HepG2 (cell line): ENCODE measurements around the gene GPR42. TPM values are rescaled to one million over a fixed set of nuclear protein-coding genes. Genes with fewer than 3 reads are reported as not detected.

Source experiments
- DMTF1 ChIP-seq: sonication (generic); formaldehyde crosslinking; IDR thresholded peaks from 2 replicates; pipeline ENCODE4 v1.4.0; 2020; ENCODE audit warnings: mild to moderate bottlenecking, missing genetic modification reagents
- FUBP1 ChIP-seq: sonication (generic); formaldehyde crosslinking; IDR thresholded peaks from 2 replicates; pipeline ENCODE4 v1.5.1; 2020; ENCODE audit warnings: missing genetic modification reagents, mild to moderate bottlenecking, borderline replicate concordance
- NFYC ChIP-seq: IDR thresholded peaks from 2 replicates; pipeline ENCODE4 v1.6.1; 2016; ENCODE audit warnings: missing genetic modification reagents, missing compliant biosample characterization
- PHF5A ChIP-seq: IDR thresholded peaks from one replicate; pipeline ENCODE4 v1.6.1; 2018; ENCODE audit warnings: low read depth, missing genetic modification reagents; ENCODE audit not compliant: unreplicated experiment
- SP1 ChIP-seq, 2 experiments: fragments of 450-650 bp in 1 of 2; sonication (generic) in 1 of 2; formaldehyde crosslinking in 1 of 2; IDR thresholded peaks; 2 replicates each; pipeline versions ENCODE4 v1.4.0 to v1.6.1; 2016 to 2020; ENCODE audit warnings: missing genetic modification reagents in 1 of 2
- STAG1 ChIP-seq: sonication (generic); formaldehyde crosslinking; IDR thresholded peaks from 2 replicates; pipeline ENCODE4 v1.4.0; 2020; ENCODE audit warnings: missing genetic modification reagents
- TFDP1 ChIP-seq: IDR thresholded peaks from 2 replicates; pipeline ENCODE4 v1.6.1; 2016; ENCODE audit warnings: missing compliant biosample characterization, missing genetic modification reagents, borderline replicate concordance
- ZNF121 ChIP-seq: sonication (generic); formaldehyde crosslinking; IDR thresholded peaks from 2 replicates; pipeline ENCODE4 v1.5.0; 2020; ENCODE audit warnings: mild to moderate bottlenecking, missing genetic modification reagents
- ZNF556 ChIP-seq: sonication (generic); formaldehyde crosslinking; IDR thresholded peaks from 2 replicates; pipeline ENCODE4 v1.4.0; 2020; ENCODE audit warnings: mild to moderate bottlenecking, missing genetic modification reagents, borderline replicate concordance
- ZNF567 ChIP-seq: sonication (generic); formaldehyde crosslinking; IDR thresholded peaks from 2 replicates; pipeline ENCODE4 v1.8.1; 2023; ENCODE audit warnings: mild to moderate bottlenecking, missing genetic modification reagents, borderline replicate concordance
- ZNF616 ChIP-seq: sonication (generic); formaldehyde crosslinking; IDR thresholded peaks from 2 replicates; pipeline ENCODE4 v1.5.0; 2020; ENCODE audit warnings: low read depth, mild to moderate bottlenecking, missing genetic modification reagents
- ZXDC ChIP-seq: sonication (generic); formaldehyde crosslinking; IDR thresholded peaks from 2 replicates; pipeline ENCODE4 v1.5.0; 2020; ENCODE audit warnings: mild to moderate bottlenecking, missing genetic modification reagents
- polyA plus RNA-seq, 8 experiments: library from polyadenylated mRNA; depleted of rRNA in 3 of 8; stranded (reverse) in 7 of 8; unstranded in 1 of 8; fragments of >200 nt; fragmentation: Illumina TruSeq in 4 of 8; extraction: Trizol in 4 of 8; gene quantifications; 2 replicates each; pipeline versions ENCODE4 v1.2.1 to v1.2.3, GENCODE V29; 2011 to 2016; ENCODE audit warnings: low read depth in 4 of 8, missing spikeins in 1 of 8, mixed read lengths in 1 of 8; ENCODE audit not compliant: insufficient read depth in 1 of 8
- total RNA-seq, 5 experiments: library from RNA; depleted of rRNA; stranded (reverse); fragments of >200 nt; fragmentation: Illumina TruSeq; extraction: Trizol; gene quantifications; 2 replicates each; pipeline ENCODE4 v1.2.3, GENCODE V29; 2016; ENCODE audit warnings: low read depth in 1 of 5
- TF ChIP-seq, protein P1 (sequence below): sonication (generic); formaldehyde crosslinking; IDR thresholded peaks from 2 replicates; pipeline ENCODE4 v1.4.0; 2020; ENCODE audit warnings: mild to moderate bottlenecking, missing genetic modification reagents

Gene GPR42
- total and polyA plus RNA-seq, 2 of the 13 experiments (the other 11 are each of a cell fraction or from before 2014, with no cell fraction given) = not detected

GRCh38 chr19:35380450-35381124 is 9.7 kb downstream of the GPR42 start (continued):
- TF ChIP-seq, protein P1, sequence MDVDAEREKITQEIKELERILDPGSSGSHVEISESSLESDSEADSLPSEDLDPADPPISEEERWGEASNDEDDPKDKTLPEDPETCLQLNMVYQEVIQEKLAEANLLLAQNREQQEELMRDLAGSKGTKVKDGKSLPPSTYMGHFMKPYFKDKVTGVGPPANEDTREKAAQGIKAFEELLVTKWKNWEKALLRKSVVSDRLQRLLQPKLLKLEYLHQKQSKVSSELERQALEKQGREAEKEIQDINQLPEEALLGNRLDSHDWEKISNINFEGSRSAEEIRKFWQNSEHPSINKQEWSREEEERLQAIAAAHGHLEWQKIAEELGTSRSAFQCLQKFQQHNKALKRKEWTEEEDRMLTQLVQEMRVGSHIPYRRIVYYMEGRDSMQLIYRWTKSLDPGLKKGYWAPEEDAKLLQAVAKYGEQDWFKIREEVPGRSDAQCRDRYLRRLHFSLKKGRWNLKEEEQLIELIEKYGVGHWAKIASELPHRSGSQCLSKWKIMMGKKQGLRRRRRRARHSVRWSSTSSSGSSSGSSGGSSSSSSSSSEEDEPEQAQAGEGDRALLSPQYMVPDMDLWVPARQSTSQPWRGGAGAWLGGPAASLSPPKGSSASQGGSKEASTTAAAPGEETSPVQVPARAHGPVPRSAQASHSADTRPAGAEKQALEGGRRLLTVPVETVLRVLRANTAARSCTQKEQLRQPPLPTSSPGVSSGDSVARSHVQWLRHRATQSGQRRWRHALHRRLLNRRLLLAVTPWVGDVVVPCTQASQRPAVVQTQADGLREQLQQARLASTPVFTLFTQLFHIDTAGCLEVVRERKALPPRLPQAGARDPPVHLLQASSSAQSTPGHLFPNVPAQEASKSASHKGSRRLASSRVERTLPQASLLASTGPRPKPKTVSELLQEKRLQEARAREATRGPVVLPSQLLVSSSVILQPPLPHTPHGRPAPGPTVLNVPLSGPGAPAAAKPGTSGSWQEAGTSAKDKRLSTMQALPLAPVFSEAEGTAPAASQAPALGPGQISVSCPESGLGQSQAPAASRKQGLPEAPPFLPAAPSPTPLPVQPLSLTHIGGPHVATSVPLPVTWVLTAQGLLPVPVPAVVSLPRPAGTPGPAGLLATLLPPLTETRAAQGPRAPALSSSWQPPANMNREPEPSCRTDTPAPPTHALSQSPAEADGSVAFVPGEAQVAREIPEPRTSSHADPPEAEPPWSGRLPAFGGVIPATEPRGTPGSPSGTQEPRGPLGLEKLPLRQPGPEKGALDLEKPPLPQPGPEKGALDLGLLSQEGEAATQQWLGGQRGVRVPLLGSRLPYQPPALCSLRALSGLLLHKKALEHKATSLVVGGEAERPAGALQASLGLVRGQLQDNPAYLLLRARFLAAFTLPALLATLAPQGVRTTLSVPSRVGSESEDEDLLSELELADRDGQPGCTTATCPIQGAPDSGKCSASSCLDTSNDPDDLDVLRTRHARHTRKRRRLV (CRISPR knock-in tag) = no peak
- TF ChIP-seq FUBP1 (no peak), TFDP1 (CRISPR knock-in tag) (peak; percentile 93), SP1 (IDR thresholded peaks at IDR 0.05) (no peak), SP1 (CRISPR knock-in tag; IDR thresholded peaks at IDR 0.05) (no peak), PHF5A (CRISPR knock-in tag) (peak; percentile 66), DMTF1 (CRISPR knock-in tag) (no peak), NFYC (no peak), ZNF556 (CRISPR knock-in tag) (peak; percentile 85; the same call in 1 of the 2 replicates), ZNF616 (no peak), STAG1 (CRISPR knock-in tag) (0 out of 2 replicates have a peak, but pooled peaks have one; percentile 20), ZNF121 (CRISPR knock-in tag) (peak; percentile 49; the same call in 1 of the 2 replicates), ZNF567 (CRISPR knock-in tag) (no peak), ZXDC (CRISPR knock-in tag) (no peak)
